ENCODE data around the gene ATRIP.

DNA sequence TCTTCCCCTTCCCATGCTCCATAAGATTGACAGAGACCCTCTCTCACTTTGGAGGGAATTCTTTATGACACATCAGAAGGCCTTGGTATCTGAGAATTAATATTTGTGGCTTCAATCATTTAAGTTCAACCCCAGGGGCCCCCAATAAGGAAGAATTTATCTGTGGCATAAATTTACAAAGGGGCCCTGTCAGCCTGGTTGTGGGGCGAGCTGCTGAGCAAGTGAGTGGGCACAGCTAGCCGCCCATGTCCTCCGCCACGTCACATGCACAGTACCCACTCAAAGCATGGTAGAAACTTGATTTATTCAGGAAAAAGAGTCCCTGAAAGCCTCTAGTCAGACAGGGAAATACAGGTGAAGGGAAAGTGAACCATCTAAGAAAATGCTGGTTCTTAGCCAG is 30.0 kb upstream of the ATRIP start:
- TF ChIP-seq, protein P1, sequence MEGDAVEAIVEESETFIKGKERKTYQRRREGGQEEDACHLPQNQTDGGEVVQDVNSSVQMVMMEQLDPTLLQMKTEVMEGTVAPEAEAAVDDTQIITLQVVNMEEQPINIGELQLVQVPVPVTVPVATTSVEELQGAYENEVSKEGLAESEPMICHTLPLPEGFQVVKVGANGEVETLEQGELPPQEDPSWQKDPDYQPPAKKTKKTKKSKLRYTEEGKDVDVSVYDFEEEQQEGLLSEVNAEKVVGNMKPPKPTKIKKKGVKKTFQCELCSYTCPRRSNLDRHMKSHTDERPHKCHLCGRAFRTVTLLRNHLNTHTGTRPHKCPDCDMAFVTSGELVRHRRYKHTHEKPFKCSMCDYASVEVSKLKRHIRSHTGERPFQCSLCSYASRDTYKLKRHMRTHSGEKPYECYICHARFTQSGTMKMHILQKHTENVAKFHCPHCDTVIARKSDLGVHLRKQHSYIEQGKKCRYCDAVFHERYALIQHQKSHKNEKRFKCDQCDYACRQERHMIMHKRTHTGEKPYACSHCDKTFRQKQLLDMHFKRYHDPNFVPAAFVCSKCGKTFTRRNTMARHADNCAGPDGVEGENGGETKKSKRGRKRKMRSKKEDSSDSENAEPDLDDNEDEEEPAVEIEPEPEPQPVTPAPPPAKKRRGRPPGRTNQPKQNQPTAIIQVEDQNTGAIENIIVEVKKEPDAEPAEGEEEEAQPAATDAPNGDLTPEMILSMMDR (IDR thresholded peaks at IDR 0.05; ENCODE audit: low read depth, low read length, poor library complexity, severe bottlenecking), result no peak
- TF ChIP-seq EZH2phosphoT487 (IDR thresholded peaks at IDR 0.05; ENCODE audit: borderline replicate concordance, low read length), result no peak
